HG02840 (cell line): Measurements from ENCODE around the gene GRK1.

Experiments used
- ATAC-seq: cut with Tn5 transposase; IDR thresholded peaks from one replicate; pipeline ENCODE4 v1.9.1; 2021; ENCODE audit warnings: mild to moderate bottlenecking, moderate library complexity, moderate number of reproducible peaks; ENCODE audit not compliant: unreplicated experiment, low FRiP score

Gene GRK1

DNA sequence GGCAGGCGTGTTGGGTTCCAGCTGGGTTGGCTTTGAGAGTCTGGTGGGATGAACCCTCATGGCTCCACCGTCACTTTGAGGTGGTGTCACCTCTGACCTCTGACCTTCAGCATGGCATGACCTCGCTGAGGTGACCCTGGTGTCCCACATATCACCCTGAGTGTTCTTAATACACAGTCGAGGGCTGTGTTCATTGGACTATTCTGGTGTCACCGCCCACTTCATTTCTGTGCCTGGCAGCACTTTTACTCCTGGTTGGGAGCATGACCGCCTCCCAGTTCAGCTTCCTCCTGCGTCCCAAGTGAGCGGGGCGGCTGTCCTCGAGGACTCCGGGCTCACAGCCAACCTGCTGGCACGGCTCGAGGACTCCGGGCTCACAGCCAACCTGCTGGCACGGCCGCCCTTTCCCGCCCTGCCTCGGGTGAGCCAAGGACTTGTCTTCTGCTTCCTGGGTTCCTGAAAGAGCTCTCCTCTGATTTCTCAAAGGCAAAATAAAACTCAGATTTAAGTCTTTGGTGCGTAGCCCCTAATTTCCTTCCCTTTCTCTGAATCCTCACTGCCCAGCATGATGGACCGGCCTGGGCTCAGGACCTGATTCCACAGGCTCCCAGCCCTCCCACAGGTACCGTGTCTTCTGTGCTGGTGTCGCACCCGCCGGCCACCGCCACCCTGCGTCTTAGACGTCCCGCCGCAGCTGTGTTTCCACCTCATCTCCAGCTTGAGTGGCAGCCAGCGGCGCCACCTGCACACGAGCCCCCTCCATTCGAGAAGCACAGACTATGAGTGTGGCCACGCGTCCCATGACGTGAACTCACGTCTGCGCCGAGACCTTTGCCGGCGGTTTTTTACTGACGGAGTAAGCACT, 19.4 kb upstream of the GRK1 start:
- ATAC-seq, result no peak

- ATAC-seq, result no peak
Observed at GRCh38 chr13:113648216-113648610, 18.8 kb upstream of the GRK1 start.

GRCh38 chr13:113649212-113649611, 17.8 kb upstream of the GRK1 start:
- no peak for ATAC-seq

- no peak for ATAC-seq
Observed at GRCh38 chr13:113650275-113650674, 16.7 kb upstream of the GRK1 start.

GRCh38 chr13:113650731-113651148, 16.3 kb upstream of the GRK1 start:
- ATAC-seq, result no peak

DNA sequence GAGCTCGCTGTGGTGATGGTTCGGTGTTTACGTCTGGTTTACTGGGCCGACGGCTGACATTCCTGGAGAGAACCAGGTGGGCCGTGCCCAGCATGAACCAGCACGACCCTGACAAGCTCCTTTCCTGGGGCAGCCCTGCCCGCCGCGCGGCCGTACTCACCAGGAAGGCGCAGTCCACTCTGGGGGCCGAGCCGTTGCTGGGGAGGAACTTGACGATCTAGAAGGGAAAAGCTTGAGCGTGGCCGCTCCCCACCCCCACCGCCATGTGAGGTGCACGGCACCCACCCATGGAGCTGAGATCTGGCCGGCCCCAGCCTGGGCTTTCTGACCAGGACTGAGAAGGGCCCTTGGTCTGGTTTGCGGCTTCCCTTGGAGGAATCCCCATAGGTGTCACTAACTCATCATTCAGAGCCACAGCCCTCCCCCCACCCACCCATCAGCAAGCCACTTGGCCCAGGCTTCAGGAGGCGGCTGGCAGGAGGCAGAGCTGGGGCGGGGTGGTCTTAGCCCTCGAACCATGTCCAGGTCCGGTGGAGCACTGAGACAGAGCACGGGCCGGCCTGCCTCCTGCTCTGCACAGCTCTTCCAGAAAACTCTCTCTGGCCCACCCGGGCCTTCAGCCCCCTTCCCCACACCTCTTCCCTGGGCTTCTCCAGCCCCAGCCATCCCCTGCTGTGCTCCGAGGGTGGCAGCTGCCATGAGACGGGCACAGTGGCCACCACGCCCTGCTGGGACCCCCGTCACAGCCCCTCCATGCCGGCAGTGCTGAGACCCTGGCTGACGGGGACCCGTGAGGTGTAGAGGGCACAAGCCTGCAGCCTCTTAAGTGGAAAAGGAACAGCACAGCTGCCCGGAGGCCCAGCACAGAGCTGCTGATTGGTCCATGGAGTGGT, 15.3 kb upstream of the GRK1 start:
- ATAC-seq, result no peak

- no peak for ATAC-seq
Observed at GRCh38 chr13:113652404-113653263, 14.4 kb upstream of the GRK1 start.

DNA sequence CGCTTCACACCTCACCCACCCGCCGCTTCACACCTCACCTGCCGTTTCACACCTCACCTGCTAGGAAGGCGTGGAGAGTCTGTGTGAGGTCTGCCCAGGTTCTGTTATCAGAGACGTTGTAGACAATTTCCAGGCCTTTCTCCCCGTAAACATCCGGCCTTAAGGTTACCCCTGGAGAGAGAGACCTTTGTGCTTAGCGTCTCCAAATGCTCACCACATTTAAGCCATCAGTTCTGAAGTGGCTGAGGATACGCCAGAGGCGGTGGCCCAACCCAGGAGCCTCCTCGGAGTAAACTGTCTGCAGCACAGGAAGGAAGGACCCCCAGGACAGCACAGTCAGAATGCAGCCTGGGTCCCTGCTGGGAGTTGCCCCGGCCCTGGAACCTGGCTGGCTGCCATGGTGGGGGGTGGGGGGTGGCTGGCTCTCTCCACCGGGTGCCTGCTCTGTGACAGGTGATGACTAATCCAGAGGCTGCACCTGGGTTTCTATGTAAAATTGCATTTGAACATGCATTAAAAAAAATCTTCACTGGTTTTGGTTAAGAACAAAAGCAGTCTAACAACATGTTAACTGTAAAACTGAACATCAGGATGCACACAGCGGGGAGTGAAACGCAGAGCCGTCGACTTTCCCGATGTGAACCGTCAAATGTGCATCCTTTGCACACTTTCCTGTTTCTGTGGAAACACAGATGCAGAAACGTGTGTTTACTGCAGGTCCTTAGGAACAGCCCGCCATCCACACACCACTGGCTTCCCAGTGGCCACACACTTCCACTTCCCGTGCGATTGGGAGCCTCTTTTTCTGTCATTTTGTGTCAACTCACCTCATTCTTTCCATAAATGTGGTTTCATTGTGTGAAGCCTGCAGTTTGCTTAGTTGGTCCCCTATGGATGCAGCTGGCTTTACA, 13.5 kb upstream of the GRK1 start:
- ATAC-seq, result no peak

GRCh38 chr13:113654175-113654560, 12.9 kb upstream of the GRK1 start:
- ATAC-seq, result no peak

DNA sequence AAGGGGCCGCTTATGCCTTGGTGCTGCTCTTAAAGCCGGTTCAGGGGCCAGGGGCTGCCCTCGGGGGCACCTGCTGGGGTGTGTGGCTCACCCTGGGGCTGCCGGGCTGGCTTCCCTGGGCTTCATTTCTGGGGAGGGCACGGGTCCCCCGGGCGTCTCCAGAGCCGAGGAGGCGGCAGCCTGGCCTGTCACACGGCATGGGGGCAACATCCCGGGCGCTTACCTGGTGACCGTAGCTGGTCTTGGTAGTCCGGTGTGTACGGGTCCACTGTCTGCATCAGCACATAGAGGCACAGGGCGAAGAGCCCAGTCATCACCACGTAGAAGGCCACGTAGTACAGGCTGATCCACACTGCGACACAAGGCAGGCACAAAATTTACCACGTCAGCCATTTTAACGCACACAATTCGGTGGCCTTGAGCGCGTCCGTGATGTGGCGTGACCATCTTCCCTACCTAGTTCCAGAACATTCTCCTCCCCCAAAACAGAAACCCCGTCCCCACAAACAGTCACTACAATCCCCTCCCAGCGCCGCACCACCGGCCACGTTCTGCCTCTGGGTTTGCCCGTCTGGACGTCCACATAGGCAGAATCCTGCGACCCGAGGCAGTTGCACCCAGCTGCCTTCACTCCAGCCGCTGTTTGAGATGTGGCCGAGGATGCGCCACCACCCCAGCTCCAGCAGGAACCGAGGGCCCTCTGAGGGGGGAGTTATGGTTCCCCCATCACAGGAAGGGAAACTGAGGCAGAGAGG, 12.3 kb upstream of the GRK1 start:
- no peak for ATAC-seq

- no peak for ATAC-seq
Observed at GRCh38 chr13:113655346-113656002, 11.5 kb upstream of the GRK1 start.

DNA sequence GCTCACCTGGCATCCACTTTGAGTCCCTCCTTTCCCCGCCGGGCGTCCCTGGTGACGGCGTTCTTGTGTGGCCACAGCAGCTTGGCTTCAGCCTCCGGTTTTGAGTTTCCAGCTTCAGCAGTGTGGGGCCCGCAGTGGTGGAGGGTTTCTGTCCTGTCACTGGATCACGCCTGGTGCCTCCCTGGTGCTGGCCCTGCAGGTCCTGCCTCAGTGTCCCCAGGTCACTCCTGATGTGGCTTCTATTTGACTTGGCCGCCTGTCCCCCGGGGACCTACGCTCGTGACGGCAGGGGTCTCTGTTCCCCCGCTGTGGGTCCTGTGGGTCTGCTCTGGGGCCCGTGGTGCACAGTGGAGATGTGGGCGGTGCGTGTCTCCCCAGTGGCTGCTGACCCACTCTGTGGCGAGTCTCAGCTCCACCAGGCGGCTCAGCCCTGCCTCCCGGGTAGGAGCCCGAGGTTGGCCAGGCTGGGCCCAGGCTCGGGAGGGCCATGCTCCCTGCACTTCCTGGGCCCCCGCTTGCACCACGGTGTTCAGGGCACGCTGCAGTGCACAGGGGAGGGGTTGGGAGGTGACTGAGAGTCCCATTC, 10.9 kb upstream of the GRK1 start:
- no peak for ATAC-seq

DNA sequence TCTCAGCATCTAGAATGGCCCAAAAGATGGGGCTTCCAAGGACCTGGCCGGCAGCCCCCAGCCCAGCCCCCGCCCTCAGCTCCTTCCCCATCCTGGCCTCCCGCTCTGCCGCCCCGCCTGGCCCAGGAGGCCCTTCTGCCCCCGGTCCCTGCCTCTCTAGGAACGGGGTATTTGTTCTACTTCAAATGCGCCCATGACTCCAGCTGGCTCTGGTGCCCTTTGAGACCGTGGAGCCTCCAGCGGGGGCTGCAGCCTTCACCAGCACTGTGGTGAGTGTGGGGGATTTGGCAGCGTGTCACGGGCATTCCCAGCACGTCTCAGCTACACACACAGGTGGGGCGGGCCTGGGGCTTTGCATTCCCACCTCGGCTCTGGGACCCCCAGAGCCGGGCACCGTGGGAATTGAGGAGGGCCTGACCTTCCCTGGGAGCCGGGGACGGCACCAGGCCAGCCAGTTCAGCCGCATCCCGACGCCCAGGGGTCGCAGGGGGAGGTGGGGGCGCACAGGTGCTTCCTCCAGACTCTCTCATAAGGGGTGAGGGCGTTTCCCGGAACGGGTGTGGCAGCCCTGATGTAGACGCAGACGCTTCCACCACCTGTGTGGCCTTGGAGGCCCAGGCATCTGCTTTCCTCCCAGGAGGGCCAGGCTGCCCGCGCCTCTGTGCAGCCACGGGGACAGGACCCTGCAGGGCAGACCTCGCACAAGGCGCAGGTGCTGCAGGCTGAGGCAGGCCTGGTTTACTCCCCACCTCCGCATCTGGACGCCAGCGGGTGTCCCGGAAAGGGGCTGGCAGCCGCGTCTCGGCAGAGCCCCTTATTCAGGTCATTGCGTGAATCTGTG, 10.0 kb upstream of the GRK1 start:
- ATAC-seq, result no peak

DNA sequence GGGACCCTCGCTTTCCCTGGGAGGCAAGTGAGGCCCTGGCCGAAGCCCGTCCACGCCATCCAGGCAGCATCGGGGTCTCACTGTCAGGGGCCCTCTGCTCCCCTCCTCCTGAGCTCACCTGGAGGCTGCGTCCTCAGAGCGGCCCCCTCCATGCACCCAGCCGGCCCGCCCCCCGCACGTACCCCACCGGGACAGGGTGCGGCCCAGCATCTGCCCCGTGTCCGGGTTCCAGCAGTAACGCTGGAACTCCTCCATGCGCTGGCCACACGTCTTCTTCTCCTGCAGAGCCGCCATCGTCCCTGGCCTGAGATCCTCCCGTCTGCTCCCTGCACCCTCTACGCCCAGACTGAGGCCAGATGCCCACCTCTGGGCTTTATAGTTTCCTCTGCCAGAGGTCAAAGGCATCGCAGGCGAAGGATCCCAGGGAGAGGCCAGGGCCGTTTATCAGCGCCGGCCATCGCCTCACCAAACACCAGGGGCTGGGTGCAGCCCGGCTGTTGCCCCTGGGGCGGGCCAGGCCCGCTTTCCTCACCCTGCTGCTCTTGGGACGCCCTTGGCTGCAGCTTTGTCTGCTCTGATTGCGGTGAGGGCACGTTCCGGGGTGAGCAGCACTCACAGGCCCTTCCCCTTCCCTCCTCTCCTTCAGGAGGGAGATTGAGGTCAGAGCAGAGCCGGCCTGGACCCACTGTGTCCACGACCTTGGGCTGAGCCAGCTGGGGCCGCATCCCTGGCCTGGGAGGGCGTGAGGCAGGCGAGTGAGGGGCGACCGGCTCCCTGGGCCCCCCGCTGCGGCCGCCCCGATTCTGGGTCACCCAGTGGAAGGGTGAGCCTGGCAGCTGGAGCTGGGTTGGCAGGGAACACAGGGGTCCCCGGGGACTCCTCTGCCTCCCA, 8.9 kb upstream of the GRK1 start, which contains the start of gene ATP4B:
ATP4B (minus strand) TSS at position 348 of the 891 bp plus-strand sequence; CDS start at position 294, 54 bp downstream.
- no peak for ATAC-seq

- no peak for ATAC-seq
Observed at GRCh38 chr13:113658836-113659235, 8.2 kb upstream of the GRK1 start.

- no peak for ATAC-seq
Observed at GRCh38 chr13:113659337-113659736, 7.7 kb upstream of the GRK1 start.
